ENCODE results near the gene DCHS2.

Gene DCHS2

GRCh38 chr4:154490234-154490582 is 1.4 kb downstream of the DCHS2 start:
- no peak overlapping the region for H3K4me3 ChIP-seq (ENCODE audit: low read depth, low read length)
- TF ChIP-seq CTCF (IDR thresholded peaks at IDR 0.05; ENCODE audit: insufficient read depth, low read depth, low read length, missing control alignments), result no peak
- no peak for DNase-seq (ENCODE audit: low read depth)

GRCh38 chr4:154489558-154490233 is 1.9 kb downstream of the DCHS2 start:
- H3K4me3 ChIP-seq (ENCODE audit: low read depth, low read length), result no peak overlapping the region
- no peak for DNase-seq (ENCODE audit: low read depth)
- TF ChIP-seq CTCF (IDR thresholded peaks at IDR 0.05; ENCODE audit: insufficient read depth, low read depth, low read length, missing control alignments), result no peak

DNA sequence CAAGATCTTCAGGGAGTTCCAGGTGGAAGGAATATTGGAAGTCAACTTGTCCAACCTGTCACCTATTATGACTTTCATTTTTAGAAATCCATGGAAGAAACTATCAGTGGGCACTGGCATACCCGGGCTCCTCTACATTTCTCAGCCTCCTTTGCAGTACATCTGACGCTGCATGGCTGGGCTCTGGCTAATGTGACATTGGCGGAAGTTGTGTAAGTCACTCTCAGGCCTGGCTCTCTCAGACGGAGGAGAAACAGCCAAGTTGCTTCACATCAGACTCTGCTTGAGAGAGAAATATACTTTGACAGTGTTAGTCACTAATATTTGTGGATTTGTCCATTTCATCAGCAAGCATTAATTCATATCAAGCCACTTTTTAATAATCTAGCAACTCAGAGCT is 4.5 kb downstream of the DCHS2 start:
- TF ChIP-seq CTCF (IDR thresholded peaks at IDR 0.05; ENCODE audit: insufficient read depth, low read depth, low read length, missing control alignments), result no peak
- no peak for DNase-seq (ENCODE audit: low read depth)
- no peak overlapping the region for H3K4me3 ChIP-seq (ENCODE audit: low read depth, low read length)

GRCh38 chr4:154485127-154485773 is 6.3 kb downstream of the DCHS2 start:
- no peak overlapping the region for H3K4me3 ChIP-seq (ENCODE audit: low read depth, low read length)
- TF ChIP-seq CTCF (IDR thresholded peaks at IDR 0.05; ENCODE audit: insufficient read depth, low read depth, low read length, missing control alignments), result no peak
- DNase-seq (ENCODE audit: low read depth), result peak; percentile 38

DNA sequence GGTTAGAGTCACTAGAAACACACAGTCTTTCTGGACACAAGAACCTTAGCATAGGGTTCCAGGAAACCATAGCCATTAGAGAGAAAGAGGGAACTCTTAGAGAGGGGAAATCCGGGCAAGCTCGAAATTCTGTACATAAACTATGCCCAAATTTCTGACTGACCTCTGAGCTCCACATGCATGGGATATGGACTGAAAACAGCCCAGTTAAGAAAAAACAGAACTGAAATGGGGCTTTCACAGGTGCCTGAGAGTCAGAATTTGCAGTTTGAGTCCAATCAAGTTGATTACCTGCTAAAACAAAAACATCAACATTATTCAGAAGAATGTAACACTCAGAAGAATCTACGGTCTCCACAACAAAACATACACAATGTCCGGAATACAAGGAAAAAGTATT is 13.1 kb downstream of the DCHS2 start:
- no peak overlapping the region for H3K4me3 ChIP-seq (ENCODE audit: low read depth, low read length)
- no peak for TF ChIP-seq CTCF (IDR thresholded peaks at IDR 0.05; ENCODE audit: insufficient read depth, low read depth, low read length, missing control alignments)
- no peak for DNase-seq (ENCODE audit: low read depth)

DNA sequence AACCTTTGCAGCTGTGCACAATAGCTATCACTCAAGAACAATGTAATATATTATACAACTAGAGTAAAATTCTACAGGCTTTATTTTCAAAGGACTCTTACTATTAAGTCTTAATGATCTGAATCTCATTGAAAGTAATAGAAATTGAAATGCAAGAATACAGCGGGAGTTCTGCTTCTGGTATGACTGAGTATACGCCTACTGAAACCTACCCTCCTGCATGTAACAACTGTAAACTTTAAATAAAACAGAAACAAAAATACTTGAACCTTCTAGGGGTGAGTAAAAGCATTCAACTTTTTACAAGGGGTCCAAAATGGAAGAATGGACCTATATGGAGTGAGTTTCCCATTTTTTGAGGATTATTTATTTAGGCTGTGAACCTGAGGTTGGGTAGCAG is 13.5 kb downstream of the DCHS2 start:
- DNase-seq (ENCODE audit: low read depth), result no peak
- TF ChIP-seq CTCF (IDR thresholded peaks at IDR 0.05; ENCODE audit: insufficient read depth, low read depth, low read length, missing control alignments), result no peak
- no peak overlapping the region for H3K4me3 ChIP-seq (ENCODE audit: low read depth, low read length)

- H3K4me3 ChIP-seq (ENCODE audit: low read depth, low read length), result no peak overlapping the region
- no peak for TF ChIP-seq CTCF (IDR thresholded peaks at IDR 0.05; ENCODE audit: insufficient read depth, low read depth, low read length, missing control alignments)
- no peak for DNase-seq (ENCODE audit: low read depth)
Observed at GRCh38 chr4:154476232-154476631, 15.4 kb downstream of the DCHS2 start.
